Lung (tissue), 12 donors: ENCODE measurements around the gene ZW10. TPM values are rescaled to one million over a fixed set of nuclear protein-coding genes. Genes with fewer than 3 reads are reported as not detected.

ENCODE experiments used
- ATAC-seq: fragments of 200-7000 bp; cut with Tn5 transposase; one replicate; pipeline ENCODE4 v1.9.1; 2020; ENCODE audit warnings: moderate number of reproducible peaks; ENCODE audit not compliant: insufficient read depth, low FRiP score
- DNase-seq, 3 donors: peaks; one replicate each; pipeline ENCODE4 v3.0.0-alpha.2; 2013 to 2017
- H3K27ac ChIP-seq, 2 donors: one replicate each; pipeline ENCODE4 v1.5.1; 2013; ENCODE audit warnings: mild to moderate bottlenecking in 2 of 2, moderate library complexity in 2 of 2, control low read depth in 1 of 2, inconsistent platforms in 1 of 2, low read depth in 1 of 2, low read length in 1 of 2
- H3K27me3 ChIP-seq, 3 donors: one replicate each; pipeline ENCODE4 v1.5.1; 2013; ENCODE audit warnings: low read length in 2 of 3; ENCODE audit not compliant: control insufficient read depth in 3 of 3, insufficient read depth in 3 of 3
- H3K36me3 ChIP-seq, 4 donors: one replicate each; pipeline ENCODE4 v1.5.1; 2013; ENCODE audit warnings: low read length in 4 of 4, mild to moderate bottlenecking in 1 of 4, moderate library complexity in 1 of 4; ENCODE audit not compliant: control insufficient read depth in 4 of 4, insufficient read depth in 4 of 4
- H3K4me1 ChIP-seq, 5 donors: one replicate each; pipeline ENCODE4 v1.5.1; 2013; ENCODE audit warnings: low read length in 5 of 5, mild to moderate bottlenecking in 2 of 5, moderate library complexity in 1 of 5; ENCODE audit not compliant: control insufficient read depth in 5 of 5, insufficient read depth in 5 of 5
- H3K4me3 ChIP-seq: one replicate; pipeline ENCODE4 v1.5.1; 2013; ENCODE audit warnings: mild to moderate bottlenecking, control low read depth, moderate library complexity
- H3K9ac ChIP-seq, 2 donors: one replicate each; pipeline ENCODE4 v1.5.1; 2013; ENCODE audit warnings: low read length in 2 of 2, control low read depth in 1 of 2; ENCODE audit not compliant: insufficient read depth in 1 of 2
- H3K9me3 ChIP-seq, 4 donors: one replicate each; pipeline ENCODE4 v1.5.1; 2013; ENCODE audit warnings: low read length in 3 of 4, mild to moderate bottlenecking in 1 of 4, moderate library complexity in 1 of 4; ENCODE audit not compliant: control insufficient read depth in 4 of 4, insufficient read depth in 3 of 4
- WGBS, 2 donors: extraction: QIAGEN DNeasy Blood & Tissue Kit; methylation state at CpG; one replicate each; pipeline ENCODE4 v1.1.7; 2013; 5-methylcytosine and 5-hydroxymethylcytosine counted together
- polyA plus RNA-seq, 2 donors: library from polyadenylated mRNA; stranded (reverse); fragments of 200-250 nt; gene quantifications; one replicate each; pipeline ENCODE4 v1.2.1, GENCODE V29; 2013
- total RNA-seq, 2 donors: library from RNA; depleted of rRNA in 1 of 2; stranded (reverse); fragments of >200 nt in 1 of 2; gene quantifications; one replicate each; pipeline ENCODE4 v1.2.1, GENCODE V29; 2014 to 2021
- TF ChIP-seq, protein P1 (sequence below): IDR thresholded peaks from 2 replicates; pipeline ENCODE4 v1.5.1; 2012; ENCODE audit warnings: mild to moderate bottlenecking; ENCODE audit errors: control extremely low read depth, extremely low read depth
- donor health status: control.
- donor health status: control.
- donor health status: Bipolar disorder and iron deficiency.
- donor health status: healthy.
- donor health status: DM: yes; HTN: yes; CAD: no.

ZW10 gene
- total and polyA plus RNA-seq, 4 donors = 3.2 to 18.5 (median 9.7) TPM

DNA sequence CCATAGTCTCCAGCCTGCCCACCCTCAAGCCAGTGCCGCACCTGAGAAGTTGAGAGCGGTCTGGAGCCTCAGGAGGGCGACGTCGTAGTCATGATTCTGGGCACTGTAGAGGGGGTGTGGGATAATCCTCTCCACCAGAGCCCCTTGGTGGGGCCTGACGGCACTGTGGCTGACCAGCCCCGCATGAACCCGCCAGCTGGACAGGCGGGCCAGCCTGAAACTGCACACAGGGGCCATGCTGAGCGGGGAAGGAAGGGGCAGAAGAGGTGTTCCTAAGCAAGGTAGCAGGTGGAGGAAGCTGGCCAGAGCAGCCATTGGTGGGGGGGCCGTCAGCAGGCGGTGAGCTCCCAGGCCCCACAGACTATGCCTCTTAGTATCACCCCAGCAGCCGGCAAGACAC lies 80.5 kb downstream of the ZW10 start:
- Histone ChIP-seq H3K9me3 (no peaks in the 10 kb centered on the region), H3K27ac (no peak overlapping the region), H3K36me3 (peaks cover 0 to 2% (median under 1%) of the 10 kb centered on the region in 4 donors), H3K9ac (no peak overlapping the region), H3K4me1 (no peaks in the 10 kb centered on the region), H3K27me3 (no peaks in the 10 kb centered on the region), H3K4me3 (no peak overlapping the region)
- ATAC-seq (no peak), DNase-seq (no peak)
- 91 to 94% methylated on average over 13 of the region's 13 CpGs for WGBS, 2 donors
- TF ChIP-seq, protein P1, sequence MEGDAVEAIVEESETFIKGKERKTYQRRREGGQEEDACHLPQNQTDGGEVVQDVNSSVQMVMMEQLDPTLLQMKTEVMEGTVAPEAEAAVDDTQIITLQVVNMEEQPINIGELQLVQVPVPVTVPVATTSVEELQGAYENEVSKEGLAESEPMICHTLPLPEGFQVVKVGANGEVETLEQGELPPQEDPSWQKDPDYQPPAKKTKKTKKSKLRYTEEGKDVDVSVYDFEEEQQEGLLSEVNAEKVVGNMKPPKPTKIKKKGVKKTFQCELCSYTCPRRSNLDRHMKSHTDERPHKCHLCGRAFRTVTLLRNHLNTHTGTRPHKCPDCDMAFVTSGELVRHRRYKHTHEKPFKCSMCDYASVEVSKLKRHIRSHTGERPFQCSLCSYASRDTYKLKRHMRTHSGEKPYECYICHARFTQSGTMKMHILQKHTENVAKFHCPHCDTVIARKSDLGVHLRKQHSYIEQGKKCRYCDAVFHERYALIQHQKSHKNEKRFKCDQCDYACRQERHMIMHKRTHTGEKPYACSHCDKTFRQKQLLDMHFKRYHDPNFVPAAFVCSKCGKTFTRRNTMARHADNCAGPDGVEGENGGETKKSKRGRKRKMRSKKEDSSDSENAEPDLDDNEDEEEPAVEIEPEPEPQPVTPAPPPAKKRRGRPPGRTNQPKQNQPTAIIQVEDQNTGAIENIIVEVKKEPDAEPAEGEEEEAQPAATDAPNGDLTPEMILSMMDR = no peak

DNA sequence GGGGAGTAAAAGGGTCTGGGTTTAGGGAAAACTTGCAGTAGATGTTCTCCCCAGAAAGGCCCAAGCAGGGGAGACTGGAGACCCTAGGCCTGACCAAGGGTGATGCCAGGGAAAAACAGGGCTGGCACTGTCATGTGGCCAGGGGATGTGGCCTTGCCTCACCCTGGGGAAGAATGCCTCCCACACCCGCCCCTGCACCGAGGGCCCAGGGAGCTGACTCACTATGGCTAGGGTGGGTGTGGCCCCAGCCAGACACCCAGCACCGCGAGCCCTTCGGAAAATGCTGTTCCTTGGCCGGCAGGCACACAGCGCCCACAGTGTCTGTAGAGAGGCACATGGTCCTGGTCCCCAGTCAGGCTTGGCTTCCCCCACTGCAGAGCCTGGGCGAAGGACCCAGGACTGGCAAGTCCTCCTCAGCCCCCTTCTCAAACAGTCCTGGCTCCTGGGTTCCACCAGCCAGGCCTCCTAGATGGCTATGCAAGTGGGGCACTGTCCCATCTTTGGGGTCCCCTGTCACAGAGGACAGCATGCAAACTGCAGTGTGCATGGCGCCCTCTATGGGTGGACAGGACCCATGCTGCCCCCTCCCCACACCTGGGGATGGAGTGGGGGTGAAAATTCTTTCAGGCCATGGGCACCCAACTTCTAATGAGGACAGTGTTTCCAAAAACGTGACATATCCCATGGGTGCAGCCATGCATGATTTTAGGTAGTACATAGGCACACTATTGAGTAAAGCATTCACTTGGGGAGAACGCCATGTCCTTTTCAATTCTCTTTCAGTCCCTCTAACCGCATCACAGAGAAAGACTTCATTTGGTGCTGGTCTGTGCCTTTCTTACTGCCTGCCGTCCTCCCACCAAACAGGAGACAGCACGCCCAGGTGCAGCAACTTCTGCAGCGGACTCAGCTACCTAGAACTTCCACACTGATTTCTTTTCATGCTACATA lies 82.6 kb downstream of the ZW10 start:
- Histone ChIP-seq H3K27me3 (no peaks in the 10 kb centered on the region), H3K9me3 (no peaks in the 10 kb centered on the region), H3K27ac (no peak overlapping the region), H3K9ac (no peak overlapping the region), H3K36me3 (peaks cover 0 to 2% (median under 1%) of the 10 kb centered on the region in 4 donors), H3K4me1 (no peaks in the 10 kb centered on the region), H3K4me3 (no peak overlapping the region)
- 79 to 89% methylated on average over 15 of the region's 15 CpGs for WGBS, 2 donors
- no peak for ATAC-seq
- TF ChIP-seq, protein P1 = no peak
- no peak for DNase-seq

DNA sequence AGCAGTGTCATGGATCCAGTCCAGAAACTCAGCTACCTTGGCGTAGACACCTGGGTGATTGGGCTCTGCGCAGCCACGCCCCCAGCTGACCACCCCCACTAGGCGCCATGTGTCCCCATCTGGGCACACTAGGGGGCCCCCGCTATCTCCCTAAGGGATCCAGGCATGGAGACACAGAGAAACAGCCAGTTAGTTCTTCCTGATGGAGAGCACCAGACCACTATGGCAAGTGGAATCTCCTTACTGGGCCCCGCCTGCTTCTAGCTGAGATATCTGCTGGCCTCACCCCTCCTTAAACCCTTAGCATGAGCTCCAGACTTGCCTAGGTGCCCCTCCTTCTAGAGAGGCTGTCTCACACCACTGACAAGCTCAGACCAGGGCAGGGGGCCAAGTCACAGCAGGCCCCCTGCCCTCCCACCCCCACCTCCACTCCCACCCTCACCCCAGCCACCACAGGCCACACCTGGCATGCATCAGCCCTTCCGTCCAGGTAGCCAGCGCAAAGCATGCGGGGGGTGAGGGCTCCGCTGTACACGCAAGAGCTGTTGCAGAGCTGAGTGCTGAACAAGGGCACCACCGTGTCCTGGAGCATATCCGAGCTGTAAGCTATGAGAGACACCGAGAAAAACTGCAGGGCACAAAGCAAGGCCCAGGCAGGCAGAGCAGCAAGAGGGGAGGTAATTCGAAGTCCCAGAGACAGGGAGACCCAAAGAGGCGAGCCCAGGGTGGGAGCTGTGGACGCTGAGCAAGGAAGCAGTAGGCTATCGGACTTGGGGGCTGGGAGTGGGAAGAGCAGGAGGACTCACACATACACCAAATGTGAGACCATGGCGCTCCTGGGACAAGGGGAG lies 83.5 kb downstream of the ZW10 start:
- DNase-seq (no peak), ATAC-seq (no peak)
- Histone ChIP-seq H3K9me3 (no peaks in the 10 kb centered on the region), H3K27me3 (no peaks in the 10 kb centered on the region), H3K27ac (no peak overlapping the region), H3K36me3 (peaks cover 0 to 2% (median 0%) of the 10 kb centered on the region in 4 donors), H3K9ac (no peak overlapping the region), H3K4me3 (no peak overlapping the region), H3K4me1 (no peaks in the 10 kb centered on the region)
- WGBS, 2 donors = 93 to 95% methylated on average over 19 of the region's 19 CpGs
- TF ChIP-seq, protein P1 = no peak
